ENCODE data around the gene NTRK1. TPM values are rescaled to one million over a fixed set of nuclear protein-coding genes. Genes with fewer than 3 reads are reported as not detected.

NTRK1 gene
- total RNA-seq, 1 experiment from 2014 or later, result 0.33 TPM

DNA sequence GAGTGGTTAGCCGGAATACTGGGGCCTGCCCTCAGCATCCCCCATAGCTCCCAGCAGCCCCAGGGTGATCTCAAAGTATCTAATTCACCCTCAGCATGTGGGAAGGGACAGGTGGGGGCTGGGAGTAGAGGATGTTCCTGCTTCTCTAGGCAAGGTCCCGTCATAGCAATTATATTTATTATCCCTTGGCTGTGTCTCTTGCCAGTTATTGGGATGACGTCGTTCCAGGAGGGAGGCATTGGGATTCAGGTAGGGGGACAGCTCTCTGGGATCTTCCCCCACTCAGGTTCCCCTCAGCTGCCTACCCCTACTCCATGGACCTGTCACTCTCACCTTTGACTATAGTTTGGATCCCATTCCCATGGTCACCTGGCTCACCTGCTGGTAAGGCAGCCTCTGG is 21.0 kb downstream of the NTRK1 start:
- Mint-ChIP-seq H3K27ac (ENCODE audit: low read depth, unreplicated experiment) (no peak overlapping the region), H3K27me3 (ENCODE audit: insufficient read depth, unreplicated experiment) (peaks cover 70% of the 10 kb centered on the region), H3K4me1 (ENCODE audit: insufficient read depth, unreplicated experiment) (no peaks in the 10 kb centered on the region), H3K36me3 (ENCODE audit: insufficient read depth, unreplicated experiment) (no peaks in the 10 kb centered on the region), H3K4me3 (ENCODE audit: unreplicated experiment) (no peak overlapping the region), H3K9me3 (ENCODE audit: unreplicated experiment) (no peaks in the 10 kb centered on the region)
- intact Hi-C loops (cut with micrococcal nuclease), result no loop called here
- CTCF ChIA-PET, result interaction anchor here (1.0 to 14.2 kb wide), 6 partner anchors 9 to 192 kb away, joined by 4 to 284 read pairs (median 4); partner anchors contain the start of gene PEAR1
- TF ChIP-seq, protein P1, sequence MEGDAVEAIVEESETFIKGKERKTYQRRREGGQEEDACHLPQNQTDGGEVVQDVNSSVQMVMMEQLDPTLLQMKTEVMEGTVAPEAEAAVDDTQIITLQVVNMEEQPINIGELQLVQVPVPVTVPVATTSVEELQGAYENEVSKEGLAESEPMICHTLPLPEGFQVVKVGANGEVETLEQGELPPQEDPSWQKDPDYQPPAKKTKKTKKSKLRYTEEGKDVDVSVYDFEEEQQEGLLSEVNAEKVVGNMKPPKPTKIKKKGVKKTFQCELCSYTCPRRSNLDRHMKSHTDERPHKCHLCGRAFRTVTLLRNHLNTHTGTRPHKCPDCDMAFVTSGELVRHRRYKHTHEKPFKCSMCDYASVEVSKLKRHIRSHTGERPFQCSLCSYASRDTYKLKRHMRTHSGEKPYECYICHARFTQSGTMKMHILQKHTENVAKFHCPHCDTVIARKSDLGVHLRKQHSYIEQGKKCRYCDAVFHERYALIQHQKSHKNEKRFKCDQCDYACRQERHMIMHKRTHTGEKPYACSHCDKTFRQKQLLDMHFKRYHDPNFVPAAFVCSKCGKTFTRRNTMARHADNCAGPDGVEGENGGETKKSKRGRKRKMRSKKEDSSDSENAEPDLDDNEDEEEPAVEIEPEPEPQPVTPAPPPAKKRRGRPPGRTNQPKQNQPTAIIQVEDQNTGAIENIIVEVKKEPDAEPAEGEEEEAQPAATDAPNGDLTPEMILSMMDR (IDR thresholded peaks at IDR 0.05; ENCODE audit: unreplicated experiment), result no peak
- POLR2A ChIA-PET, result no interaction called here
- DNase-seq (ENCODE audit: unreplicated experiment), result no peak
- BruUV-seq (replicated peaks), result no TSS peak

DNA sequence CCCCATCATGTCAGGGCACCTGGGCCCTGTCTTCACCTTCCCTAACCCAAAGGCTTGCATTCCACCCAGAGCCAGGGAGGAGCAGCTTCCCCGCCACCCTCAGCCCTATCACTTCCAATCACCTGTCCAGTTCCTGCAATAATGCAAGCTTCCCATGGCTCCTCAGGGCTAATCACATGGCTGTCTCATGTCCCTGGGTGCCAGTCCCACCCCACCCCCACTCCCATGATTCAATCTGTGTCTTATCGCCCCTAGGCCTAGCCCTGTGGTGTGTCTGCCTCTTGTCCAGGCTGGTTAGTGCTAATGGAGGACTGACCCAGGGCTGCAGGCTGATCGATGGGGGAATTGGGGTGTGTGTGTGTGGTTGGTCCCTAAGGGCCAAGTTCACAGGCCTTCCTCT is 21.9 kb downstream of the NTRK1 start:
- Mint-ChIP-seq H3K4me1 (ENCODE audit: insufficient read depth, unreplicated experiment) (no peaks in the 10 kb centered on the region), H3K27ac (ENCODE audit: low read depth, unreplicated experiment) (no peak overlapping the region), H3K27me3 (ENCODE audit: insufficient read depth, unreplicated experiment) (peaks cover 79% of the 10 kb centered on the region), H3K4me3 (ENCODE audit: unreplicated experiment) (no peak overlapping the region), H3K9me3 (ENCODE audit: unreplicated experiment) (no peaks in the 10 kb centered on the region), H3K36me3 (ENCODE audit: insufficient read depth, unreplicated experiment) (no peaks in the 10 kb centered on the region)
- CTCF ChIA-PET, result interaction anchor here (0.7 to 14.2 kb wide), 6 partner anchors 9 to 86 kb away, joined by 3 to 284 read pairs (median 3); partner anchors contain the start of gene PEAR1
- no TSS peak for BruUV-seq (replicated peaks)
- intact Hi-C loops (cut with micrococcal nuclease), result no loop called here
- POLR2A ChIA-PET, result no interaction called here
- DNase-seq (ENCODE audit: unreplicated experiment), result no peak
- TF ChIP-seq, protein P1 (IDR thresholded peaks at IDR 0.05; ENCODE audit: unreplicated experiment), result no peak

DNA sequence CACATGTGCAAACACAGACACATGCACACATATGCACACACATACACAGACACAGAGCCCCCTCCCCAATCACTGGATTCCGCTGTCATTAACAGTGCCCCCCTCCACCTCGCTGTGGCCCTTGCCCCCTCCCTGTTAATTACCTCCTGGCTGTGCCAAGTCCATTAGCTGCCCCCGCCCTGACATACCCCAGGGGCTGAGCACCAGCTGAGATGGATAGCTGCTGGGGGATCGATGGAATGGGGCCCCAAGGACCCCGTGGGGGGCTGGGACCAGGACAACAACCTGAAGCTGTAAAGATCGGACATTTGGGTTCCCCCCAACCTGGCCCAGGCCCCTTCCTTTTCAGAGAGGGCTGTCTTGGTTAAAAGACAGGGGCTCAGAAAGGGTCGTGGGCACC is 23.3 kb downstream of the NTRK1 start:
- intact Hi-C loops (cut with micrococcal nuclease), result no loop called here
- no peaks in the 10 kb centered on the region for H3K36me3 Mint-ChIP-seq (ENCODE audit: insufficient read depth, unreplicated experiment)
- ChIA-PET CTCF (interaction anchor here (0.6 to 14.2 kb wide), 13 partner anchors 7 to 206 kb away, joined by 3 to 284 read pairs (median 3); partner anchors contain the start of genes INSRR, NTRK1 and PEAR1), POLR2A (no interaction called here)
- H3K9me3 Mint-ChIP-seq (ENCODE audit: unreplicated experiment), result no peaks in the 10 kb centered on the region
- H3K4me3 Mint-ChIP-seq (ENCODE audit: unreplicated experiment), result no peak overlapping the region
- BruUV-seq (replicated peaks), result no TSS peak
- H3K4me1 Mint-ChIP-seq (ENCODE audit: insufficient read depth, unreplicated experiment), result no peaks in the 10 kb centered on the region
- TF ChIP-seq, protein P1 (IDR thresholded peaks at IDR 0.05; ENCODE audit: unreplicated experiment), result no peak
- H3K27me3 Mint-ChIP-seq (ENCODE audit: insufficient read depth, unreplicated experiment), result peaks cover 76% of the 10 kb centered on the region
- no peak overlapping the region for H3K27ac Mint-ChIP-seq (ENCODE audit: low read depth, unreplicated experiment)
- no peak for DNase-seq (ENCODE audit: unreplicated experiment)

DNA sequence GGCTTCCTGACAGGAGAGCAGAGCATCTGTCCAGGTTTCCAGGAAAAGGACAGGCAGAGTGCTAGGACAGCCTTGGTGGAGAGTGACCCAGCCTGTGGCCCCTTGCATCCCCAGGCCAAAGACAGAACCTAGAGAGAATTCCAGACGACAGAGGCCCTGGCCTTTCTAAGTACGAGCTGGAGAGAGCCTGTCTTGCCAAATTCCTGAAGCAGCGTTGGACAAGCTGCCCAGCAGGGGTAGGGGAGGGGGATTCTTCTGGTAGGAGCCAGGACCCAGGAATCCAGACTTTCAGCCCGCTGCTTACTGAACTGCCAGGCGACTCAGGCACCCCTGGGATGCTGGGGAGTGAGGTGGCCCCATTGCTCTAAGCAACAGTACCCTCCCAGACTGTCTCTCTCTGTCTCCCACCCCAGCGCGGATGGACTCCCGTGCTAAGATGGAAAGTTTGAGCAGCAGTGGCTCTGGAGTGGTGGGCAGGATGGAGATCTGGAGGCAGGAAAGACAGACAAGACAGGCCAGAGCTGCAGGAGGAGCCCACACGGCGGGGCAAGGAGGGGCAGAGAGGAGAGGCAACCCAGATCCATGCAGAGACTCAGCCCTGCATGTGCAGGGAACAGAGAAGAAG is 24.0 kb downstream of the NTRK1 start:
- no peaks in the 10 kb centered on the region for H3K9me3 Mint-ChIP-seq (ENCODE audit: unreplicated experiment)
- BruUV-seq (replicated peaks), result no TSS peak
- ChIA-PET CTCF (interaction anchor here (0.6 to 14.2 kb wide), 16 partner anchors 6 to 439 kb away, joined by 3 to 284 read pairs (median 4); partner anchors contain the start of genes INSRR, NTRK1 and PEAR1), POLR2A (interaction anchor here (0.6 to 0.9 kb wide), 2 partner anchors 58 to 193 kb away, joined by 3 read pairs; no protein-coding TSS in a partner anchor)
- peaks cover 74% of the 10 kb centered on the region for H3K27me3 Mint-ChIP-seq (ENCODE audit: insufficient read depth, unreplicated experiment)
- no peak for DNase-seq (ENCODE audit: unreplicated experiment)
- intact Hi-C loops (cut with micrococcal nuclease), result no loop called here
- TF ChIP-seq, protein P1 (IDR thresholded peaks at IDR 0.05; ENCODE audit: unreplicated experiment), result no peak
- H3K4me1 Mint-ChIP-seq (ENCODE audit: insufficient read depth, unreplicated experiment), result no peaks in the 10 kb centered on the region
- H3K4me3 Mint-ChIP-seq (ENCODE audit: unreplicated experiment), result no peak overlapping the region
- H3K36me3 Mint-ChIP-seq (ENCODE audit: insufficient read depth, unreplicated experiment), result no peaks in the 10 kb centered on the region
- H3K27ac Mint-ChIP-seq (ENCODE audit: low read depth, unreplicated experiment), result no peak overlapping the region
